CMK (cell line): ENCODE data around the gene RB1.
"Not testable (repeated sequence)": the region's sequence is repeated elsewhere in the genome, so short reads cannot be mapped to it uniquely, and the experiment has no call there.

ENCODE experiments used
- DNase-seq: peaks from one replicate; pipeline ENCODE4 v3.0.0-alpha.2; 2010; ENCODE audit warnings: low read depth

The RB1 gene

GRCh38 chr13:48297131-48297786 lies 6.3 kb upstream of the RB1 start:
- DNase-seq = no peak

GRCh38 chr13:48299591-48299990 lies 4.0 kb upstream of the RB1 start:
- DNase-seq = no peak

DNA sequence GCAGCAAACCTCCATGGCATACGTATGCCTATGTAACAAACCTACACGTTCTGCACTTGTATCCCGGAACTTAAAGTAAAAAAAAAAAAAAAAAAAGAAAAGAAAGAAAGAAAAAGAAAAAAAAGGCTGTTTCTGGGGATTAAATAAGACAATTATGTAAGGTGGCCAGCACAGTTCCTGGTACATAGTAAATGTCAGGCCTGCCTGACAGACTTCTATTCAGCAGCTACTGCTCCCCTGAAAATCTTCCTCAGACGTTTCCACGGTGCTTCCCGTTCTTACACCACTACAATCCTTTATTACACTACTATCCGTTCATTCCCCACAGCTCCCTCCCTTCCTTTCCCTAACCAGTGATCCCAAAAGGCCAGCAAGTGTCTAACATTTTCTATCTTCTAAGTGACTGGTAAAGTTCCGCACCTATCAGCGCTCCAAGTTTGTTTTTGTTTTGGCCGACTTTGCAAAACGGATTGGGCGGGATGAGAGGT lies 636 bp upstream of the RB1 start:
- no peak for DNase-seq

- no peak for DNase-seq
Observed at GRCh38 chr13:48304143-48304876, 759 bp downstream of the RB1 start.

DNA sequence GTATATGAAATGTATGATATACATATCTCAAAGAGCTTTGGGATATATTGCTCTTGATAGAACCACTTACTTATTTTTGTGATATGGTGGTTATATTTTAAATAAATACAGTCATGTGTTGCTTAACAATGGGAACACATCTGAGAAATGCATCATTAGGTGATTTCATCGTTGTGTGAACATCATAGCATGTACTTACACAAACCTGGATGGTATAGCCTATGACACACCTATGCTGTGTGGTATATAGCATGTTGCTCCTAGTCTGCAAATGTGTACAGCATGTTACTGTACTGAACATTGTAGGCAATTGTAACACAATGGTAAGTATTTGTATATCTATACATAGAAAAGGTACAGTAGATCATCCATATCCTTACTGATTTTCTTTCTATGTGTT lies 7.7 kb downstream of the RB1 start:
- no peak for DNase-seq

DNA sequence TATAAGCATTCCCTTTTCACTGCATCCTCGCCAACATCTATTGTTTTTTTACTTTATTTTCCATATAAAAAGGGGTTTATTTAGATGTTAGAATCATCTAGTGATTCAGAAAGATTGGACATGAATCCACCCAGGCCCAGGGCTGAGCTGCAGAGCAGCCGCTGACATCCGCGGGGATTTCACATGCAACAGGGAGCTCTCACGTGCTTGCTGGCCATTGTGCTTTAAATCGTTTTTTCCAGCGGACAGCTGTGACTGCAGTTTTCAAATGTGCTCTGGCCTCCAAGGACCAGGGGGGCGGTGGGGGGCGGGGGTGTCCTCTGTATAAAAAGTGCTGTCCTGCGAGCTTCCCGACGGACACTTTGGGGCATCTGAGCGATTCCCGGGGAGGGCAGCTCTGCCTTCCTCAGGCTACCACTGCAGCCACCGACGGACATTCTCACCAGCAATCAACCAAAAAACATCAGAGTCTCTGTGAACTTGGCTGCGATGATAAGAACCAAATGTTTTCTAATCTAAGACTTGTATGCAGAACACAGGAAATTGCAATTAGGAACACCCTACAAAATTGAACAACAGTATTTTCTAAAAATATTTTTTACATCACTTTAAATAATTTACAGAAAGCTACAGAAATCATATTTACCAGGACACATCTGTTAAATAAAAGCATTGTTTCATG lies 12.6 kb downstream of the RB1 start:
- DNase-seq = no peak

GRCh38 chr13:48316826-48317510 lies 13.4 kb downstream of the RB1 start:
- DNase-seq = no peak

DNA sequence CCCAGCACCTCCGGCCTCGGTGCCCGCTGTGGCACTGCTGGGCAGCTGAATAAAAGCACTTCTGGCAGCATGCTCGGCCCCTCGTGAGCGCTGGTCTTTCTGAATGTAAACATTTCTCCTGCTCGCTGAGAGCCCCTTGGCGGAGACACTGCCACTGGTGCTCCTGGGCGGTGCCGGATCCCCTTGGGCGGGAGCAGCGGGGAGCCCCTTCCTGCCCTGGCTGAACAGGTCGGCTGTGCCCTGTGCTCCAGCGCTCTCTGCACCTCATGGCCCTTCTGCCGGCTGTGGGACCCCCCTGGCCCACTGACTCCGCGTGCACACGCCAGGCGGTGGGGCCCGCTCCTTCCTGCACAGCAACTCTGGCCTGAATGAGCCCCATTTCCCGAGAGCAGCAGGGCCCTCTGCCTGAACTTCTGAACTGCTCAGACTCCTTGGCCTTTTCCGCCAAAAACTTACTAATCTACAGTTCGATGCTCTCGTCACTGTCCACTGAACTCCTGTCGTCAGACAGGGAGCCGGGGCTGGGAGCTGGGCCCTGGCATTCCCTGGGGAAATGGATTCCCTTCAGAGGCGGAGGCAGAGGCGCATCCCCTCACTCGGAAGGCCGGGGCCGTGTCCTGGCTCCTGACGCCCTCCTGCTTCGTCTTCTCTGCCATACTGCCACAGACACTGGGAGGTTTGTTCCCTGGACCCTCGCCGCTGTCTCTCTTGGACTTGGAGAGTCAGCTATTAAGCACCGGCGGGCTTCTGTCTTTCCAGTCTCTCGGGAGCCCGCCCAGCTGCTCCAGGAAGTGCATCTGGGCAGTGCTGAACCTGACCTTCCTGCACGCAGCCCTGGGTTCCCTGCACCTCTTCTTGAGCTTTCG lies 14.2 kb downstream of the RB1 start:
- DNase-seq = no peak

GRCh38 chr13:48318377-48318811 lies 14.8 kb downstream of the RB1 start:
- DNase-seq = no peak

GRCh38 chr13:48318821-48319511 lies 15.4 kb downstream of the RB1 start:
- no peak for DNase-seq

DNA sequence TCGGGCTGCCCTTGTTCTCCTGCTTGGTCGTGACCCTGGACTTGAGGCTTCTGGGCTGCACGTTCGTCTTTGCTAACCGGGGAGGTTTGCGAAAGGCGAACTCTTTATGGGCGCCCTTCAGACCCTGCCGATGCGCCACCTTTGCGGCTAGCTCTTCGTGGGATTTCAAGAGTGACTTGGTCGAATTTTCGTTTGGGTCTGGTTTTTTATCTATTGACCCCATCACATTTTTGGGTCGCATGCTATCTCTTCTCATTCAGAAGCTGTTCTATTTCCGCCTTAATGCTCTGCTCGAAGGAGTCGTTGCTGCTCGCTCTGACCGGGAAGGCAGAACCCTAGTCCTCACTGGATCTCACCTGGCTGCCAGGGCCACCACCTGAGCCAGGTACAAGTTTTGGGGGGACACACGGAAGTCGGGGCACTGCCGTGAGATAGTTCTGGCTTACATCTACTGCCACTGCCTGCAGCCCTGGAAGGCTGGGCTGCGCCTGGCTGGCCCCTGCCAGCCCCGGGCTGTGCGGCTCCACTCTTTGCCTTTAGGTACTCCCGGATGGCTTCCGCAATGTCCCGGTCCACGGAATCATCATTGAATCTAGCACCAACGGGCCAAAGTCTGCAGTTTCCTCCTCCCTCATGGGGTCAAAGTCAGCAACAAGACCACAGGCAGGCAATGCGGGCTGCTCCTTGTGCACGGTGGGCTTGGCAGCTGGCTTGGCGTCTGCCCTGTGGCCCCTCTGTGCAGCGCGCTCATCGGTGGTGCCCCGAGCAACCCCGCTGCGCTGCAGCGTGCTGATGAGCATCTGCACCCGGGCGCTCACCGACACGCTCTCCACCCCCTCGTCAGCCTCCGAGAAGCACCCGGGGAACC lies 16.2 kb downstream of the RB1 start:
- DNase-seq = no peak

- no peak for DNase-seq
Observed at GRCh38 chr13:48320399-48320790, 16.8 kb downstream of the RB1 start.

DNA sequence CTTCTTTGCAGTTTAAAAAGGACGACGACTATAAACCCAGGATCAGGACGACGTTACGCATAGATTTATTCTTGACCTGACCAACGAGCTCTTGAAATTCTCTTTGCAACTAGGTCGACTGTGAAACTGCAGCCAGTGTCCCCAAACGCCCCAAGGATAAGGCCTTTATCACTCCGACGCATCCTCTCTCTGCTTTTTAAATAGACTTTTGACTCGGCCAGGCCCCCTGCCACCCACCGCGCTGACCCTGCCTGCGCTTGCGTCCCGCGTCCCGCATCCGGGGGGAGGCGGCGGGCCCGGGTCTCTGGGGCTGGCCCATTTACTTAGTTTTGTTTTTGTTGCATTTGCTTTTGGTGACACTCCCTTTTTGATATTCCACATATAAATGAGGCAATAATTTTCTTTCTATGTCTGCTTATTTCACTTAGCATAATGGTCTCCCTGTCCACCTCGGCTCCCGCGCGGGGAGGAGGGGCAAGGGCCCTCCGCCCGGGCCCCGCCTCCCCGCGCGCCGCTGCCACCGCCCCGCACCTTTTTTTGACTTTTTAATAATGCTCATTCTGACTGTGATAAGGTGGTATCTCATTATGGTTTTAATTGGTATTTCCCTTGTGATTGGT lies 17.4 kb downstream of the RB1 start:
- no peak for DNase-seq

DNA sequence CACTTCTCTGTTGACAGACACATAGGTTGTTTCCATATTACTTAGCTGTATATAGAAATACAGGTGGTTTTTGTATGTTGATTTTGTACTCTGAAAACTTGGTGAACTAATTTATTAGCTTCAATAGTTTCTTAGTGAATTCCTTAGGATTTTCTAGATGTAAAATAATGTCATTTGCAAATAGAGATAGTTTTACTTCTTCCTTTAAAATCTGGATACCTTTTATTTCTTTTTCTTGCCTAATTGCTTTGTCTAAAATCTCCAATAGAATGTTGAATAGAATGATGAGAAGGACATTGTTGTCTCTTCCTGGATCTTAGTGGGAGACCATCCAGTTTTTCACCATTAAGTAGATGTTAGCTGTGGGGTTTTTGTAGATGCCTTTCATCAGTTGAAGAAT lies 18.7 kb downstream of the RB1 start:
- DNase-seq = no peak

DNA sequence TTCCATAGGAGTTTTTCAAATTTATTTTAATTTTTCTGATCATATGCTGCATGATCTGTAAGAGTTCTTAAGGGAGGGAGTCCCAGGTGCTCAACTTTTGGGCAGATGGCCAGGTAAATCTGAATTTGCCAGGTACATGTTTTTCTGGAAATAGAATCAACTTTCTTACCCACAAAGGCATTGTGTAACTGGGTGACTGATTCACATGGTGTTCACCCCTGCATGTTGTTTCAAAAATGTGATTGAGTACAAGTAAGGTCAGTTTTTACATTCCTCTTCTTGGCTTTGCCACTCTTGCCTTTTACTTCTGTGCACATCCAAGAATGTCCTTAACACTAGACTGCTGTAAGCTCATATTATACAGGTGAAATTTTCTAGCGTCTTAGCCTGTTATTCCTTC lies 30.4 kb downstream of the RB1 start:
- no peak for DNase-seq

- no peak for DNase-seq
Observed at GRCh38 chr13:48334534-48335127, 31.1 kb downstream of the RB1 start.

DNA sequence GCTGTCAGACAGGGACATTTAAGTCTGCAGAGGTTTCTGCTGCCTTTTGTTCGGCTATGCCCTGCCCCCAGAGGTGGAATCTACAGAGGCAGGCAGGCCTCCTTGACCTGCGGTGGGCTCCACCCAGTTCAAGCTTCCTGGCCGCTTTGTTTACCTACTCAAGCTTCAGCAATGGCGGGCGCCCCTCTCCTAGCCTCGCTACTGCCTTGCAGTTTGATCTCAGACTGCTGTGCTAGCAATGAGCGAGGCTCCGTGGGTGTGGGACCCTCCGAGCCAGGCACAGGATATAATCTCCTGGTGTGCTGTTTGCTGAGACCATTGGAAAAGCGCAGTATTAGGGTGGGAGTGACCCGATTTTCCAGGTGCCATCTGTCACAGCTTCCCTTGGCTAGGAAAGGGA lies 35.6 kb downstream of the RB1 start:
- DNase-seq = not testable (repeated sequence)

DNA sequence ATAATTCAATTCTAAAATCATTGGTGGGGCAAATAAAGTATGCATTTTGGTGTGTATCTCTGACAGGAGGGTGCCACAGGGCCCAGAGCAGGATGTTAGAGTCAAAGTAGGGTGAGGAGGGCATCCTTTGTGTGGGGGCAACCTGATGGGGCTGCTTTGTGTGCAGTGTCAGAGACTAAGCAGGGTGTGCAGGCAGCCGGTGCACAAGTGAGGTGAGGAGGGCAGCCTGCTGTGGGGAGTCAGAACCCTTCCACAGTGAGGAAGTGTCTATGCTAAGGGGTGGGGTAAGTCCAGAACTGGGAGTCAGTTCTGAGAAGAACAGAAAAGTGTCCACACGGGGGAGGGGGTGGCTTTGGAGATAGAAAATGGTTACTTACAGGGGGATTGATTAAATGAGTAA lies 40.7 kb downstream of the RB1 start:
- no peak for DNase-seq

GRCh38 chr13:48346583-48346982 lies 43.0 kb downstream of the RB1 start:
- DNase-seq = no peak
